WTC11 (cell line): ENCODE measurements around the gene MMP17. TPM values are rescaled to one million over a fixed set of nuclear protein-coding genes. Genes with fewer than 3 reads are reported as not detected.
A peak's percentile ranks its signal among the peaks of the same experiment; 100 is the strongest.

Experiments
- ATAC-seq: fragments of 200-7000 bp; cut with Tn5 transposase; 2 replicates; pipeline ENCODE4 v1.10.0; 2021; ENCODE audit warnings: mild to moderate bottlenecking, moderate library complexity
- CTCF ChIA-PET: fragments of 300-600 bp; sonication (Branson Sonifier 250); formaldehyde crosslinking; loops from one replicate; lab custom pipeline; 2021; ENCODE audit warnings: antibody characterized with exemption; lab: Charles Lee
- POLR2A ChIA-PET: fragments of 350-600 bp; sonication (Branson Sonifier 250); formaldehyde crosslinking; loops from one replicate; lab custom pipeline; 2021; ENCODE audit warnings: antibody characterized with exemption; lab: Charles Lee
- DNase-seq: peaks from one replicate; pipeline ENCODE4 v3.0.0; 2021; ENCODE audit warnings: low spot score
- H3K27ac Mint-ChIP-seq: 2 replicates; pipeline ENCODE4 v1.8.0; 2021; ENCODE audit warnings: mixed read lengths
- H3K27me3 Mint-ChIP-seq: 2 replicates; pipeline ENCODE4 v1.8.0; 2021; ENCODE audit warnings: low read depth, mild to moderate bottlenecking, moderate library complexity, mixed read lengths
- H3K36me3 Mint-ChIP-seq: 2 replicates; pipeline ENCODE4 v1.8.0; 2021; ENCODE audit warnings: mixed read lengths
- H3K4me1 Mint-ChIP-seq: 2 replicates; pipeline ENCODE4 v1.8.0; 2022; ENCODE audit warnings: mixed read lengths
- H3K4me3 Mint-ChIP-seq: 2 replicates; pipeline ENCODE4 v1.8.0; 2021; ENCODE audit warnings: mild to moderate bottlenecking, moderate library complexity, mixed read lengths
- H3K9me3 Mint-ChIP-seq: 2 replicates; pipeline ENCODE4 v1.8.0; 2021; ENCODE audit warnings: mixed read lengths
- ATF6 ChIP-seq: sonication (generic); formaldehyde crosslinking; IDR thresholded peaks from 2 replicates; pipeline ENCODE4 v1.8.1; 2023; ENCODE audit warnings: mild to moderate bottlenecking, missing genetic modification reagents
- CREB1 ChIP-seq: sonication (generic); formaldehyde crosslinking; IDR thresholded peaks from 2 replicates; pipeline ENCODE4 v1.8.0; 2023; ENCODE audit warnings: mild to moderate bottlenecking, missing genetic modification reagents
- CREM ChIP-seq: sonication (generic); formaldehyde crosslinking; IDR thresholded peaks from 2 replicates; pipeline ENCODE4 v1.8.1; 2022; ENCODE audit warnings: mild to moderate bottlenecking, missing genetic modification reagents, moderate library complexity
- E2F1 ChIP-seq: sonication (generic); formaldehyde crosslinking; IDR thresholded peaks from 2 replicates; pipeline ENCODE4 v1.8.0; 2022; ENCODE audit warnings: mild to moderate bottlenecking, missing genetic modification reagents
- ERG ChIP-seq: fragments of 250-450 bp; sonication (Bioruptor Pico); IDR thresholded peaks from 2 replicates; pipeline ENCODE4 v1.8.0; 2021; ENCODE audit warnings: mild to moderate bottlenecking
- ESRRA ChIP-seq: sonication (generic); formaldehyde crosslinking; IDR thresholded peaks from 2 replicates; pipeline ENCODE4 v1.8.1; 2022; ENCODE audit warnings: mild to moderate bottlenecking, missing genetic modification reagents, borderline replicate concordance
- GRHL2 ChIP-seq: fragments of 250-450 bp; sonication (Bioruptor Pico); IDR thresholded peaks from 2 replicates; pipeline ENCODE4 v1.8.0; 2022; ENCODE audit warnings: mild to moderate bottlenecking, moderate library complexity; ENCODE audit not compliant: insufficient replicate concordance, severe bottlenecking
- NR2C2 ChIP-seq: sonication (generic); formaldehyde crosslinking; IDR thresholded peaks from 2 replicates; pipeline ENCODE4 v1.8.0; 2022; ENCODE audit warnings: mild to moderate bottlenecking, missing genetic modification reagents
- OVOL2 ChIP-seq: fragments of 250-450 bp; sonication (Bioruptor Pico); IDR thresholded peaks from 2 replicates; pipeline ENCODE4 v1.9.0; 2021; ENCODE audit warnings: mild to moderate bottlenecking, borderline replicate concordance
- PRDM15 ChIP-seq: sonication (generic); formaldehyde crosslinking; IDR thresholded peaks from 2 replicates; pipeline ENCODE4 v1.8.0; 2022; ENCODE audit warnings: missing genetic modification reagents
- PREB ChIP-seq: sonication (generic); formaldehyde crosslinking; IDR thresholded peaks from 2 replicates; pipeline ENCODE4 v1.8.1; 2022; ENCODE audit warnings: mild to moderate bottlenecking, missing genetic modification reagents, moderate library complexity, borderline replicate concordance
- RELA ChIP-seq: sonication (generic); formaldehyde crosslinking; IDR thresholded peaks from 2 replicates; pipeline ENCODE4 v1.8.1; 2022; ENCODE audit warnings: missing genetic modification reagents, mild to moderate bottlenecking, borderline replicate concordance
- TEAD1 ChIP-seq: sonication (generic); formaldehyde crosslinking; IDR thresholded peaks from 2 replicates; pipeline ENCODE4 v1.8.0; 2022; ENCODE audit warnings: mild to moderate bottlenecking, missing genetic modification reagents
- ZBTB21 ChIP-seq: sonication (generic); formaldehyde crosslinking; IDR thresholded peaks from 2 replicates; pipeline ENCODE4 v1.8.1; 2023; ENCODE audit warnings: mild to moderate bottlenecking, missing genetic modification reagents, borderline replicate concordance
- ZNF232 ChIP-seq: sonication (generic); formaldehyde crosslinking; IDR thresholded peaks from 2 replicates; pipeline ENCODE4 v1.8.0; 2022; ENCODE audit warnings: mild to moderate bottlenecking, missing genetic modification reagents
- ZNF263 ChIP-seq: sonication (generic); formaldehyde crosslinking; IDR thresholded peaks from 2 replicates; pipeline ENCODE4 v1.8.1; 2022; ENCODE audit warnings: low read depth, mild to moderate bottlenecking, moderate library complexity, missing genetic modification reagents
- ZNF416 ChIP-seq: fragments of 250-450 bp; sonication (Bioruptor Pico); IDR thresholded peaks from 2 replicates; pipeline ENCODE4 v1.9.0; 2021; ENCODE audit warnings: mild to moderate bottlenecking, inconsistent platforms
- total RNA-seq: library from RNA; stranded (reverse); gene quantifications from 3 replicates; pipeline ENCODE4 v1.2.3, GENCODE V29; 2021
- TF ChIP-seq, protein P1 (sequence below): fragments of 200-600 bp; IDR thresholded peaks from 2 replicates; pipeline ENCODE4 v1.8.0; 2022; ENCODE audit warnings: antibody characterized with exemption

Gene MMP17
- total RNA-seq, 1 experiment from 2014 or later = 67.1 TPM

DNA sequence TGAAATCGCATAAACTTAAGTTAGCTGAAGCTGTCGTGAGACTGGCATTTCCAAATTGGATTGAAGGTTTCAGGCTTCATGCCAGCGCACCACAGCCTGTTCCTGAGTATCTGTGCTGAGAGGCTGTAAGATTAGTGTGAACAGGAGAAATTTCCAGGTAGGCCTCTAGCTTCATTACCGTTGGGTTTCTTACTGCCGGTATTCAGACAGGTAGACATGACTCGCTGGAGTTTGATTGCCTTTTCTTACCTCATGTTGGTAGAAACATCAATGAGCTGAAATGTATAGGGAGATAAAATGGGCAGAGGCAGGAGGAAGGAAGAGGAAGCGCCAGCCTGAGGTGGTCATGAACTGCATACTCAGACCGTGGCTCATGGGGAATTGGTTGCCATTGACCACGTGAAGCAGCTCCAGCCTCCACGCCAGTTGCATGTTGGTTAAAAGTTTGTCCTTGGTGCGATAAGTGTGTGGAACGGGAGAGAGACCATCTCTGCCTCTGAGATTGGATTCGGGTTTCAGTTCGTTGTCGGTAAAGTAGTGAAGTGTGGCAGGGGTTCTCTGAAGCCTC lies 42.3 kb upstream of the MMP17 start (continued):
- TF ChIP-seq PRDM15 (CRISPR knock-in tag) (no peak), E2F1 (no peak), PREB (CRISPR knock-in tag) (no peak), ESRRA (CRISPR knock-in tag) (no peak), NR2C2 (CRISPR knock-in tag) (no peak), ZBTB21 (CRISPR knock-in tag) (no peak), ERG (CRISPR knock-in tag) (no peak), CREM (CRISPR knock-in tag) (no peak)

DNA sequence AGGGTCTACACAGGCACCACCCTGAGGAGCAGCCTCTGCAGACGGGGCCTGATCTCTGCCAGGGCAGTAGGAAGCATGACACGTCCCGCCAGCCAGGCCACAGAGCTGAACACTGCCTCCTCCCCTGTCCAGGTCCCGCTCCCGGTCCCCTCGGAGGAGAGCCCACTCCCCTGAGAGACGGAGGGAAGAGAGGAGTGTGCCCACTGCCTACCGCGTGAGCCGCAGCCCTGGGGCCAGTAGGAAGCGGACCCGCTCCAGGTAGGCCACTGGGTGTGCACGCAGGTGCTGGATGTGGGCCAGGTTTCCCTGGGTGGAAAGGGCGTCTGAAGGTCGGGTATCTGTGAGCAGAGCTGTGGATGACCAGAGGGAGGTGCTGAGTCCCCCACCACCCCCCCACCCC lies 41.9 kb upstream of the MMP17 start:
- ChIA-PET POLR2A (interaction anchor here (0.6 kb wide), 1 partner anchor 25 kb away, joined by 3 read pairs; no protein-coding TSS in a partner anchor), CTCF (interaction anchor here (1.6 kb wide), 1 partner anchor 31 kb away, joined by 4 read pairs; no protein-coding TSS in a partner anchor)
- Mint-ChIP-seq H3K9me3 (peaks cover 5% of the 10 kb centered on the region), H3K27me3 (no peaks in the 10 kb centered on the region), H3K27ac (peak overlapping the region; percentile 84), H3K4me1 (peaks cover 28% of the 10 kb centered on the region), H3K4me3 (no peak overlapping the region), H3K36me3 (peaks cover 53% of the 10 kb centered on the region)
- ATAC-seq (no peak), DNase-seq (no peak)
- TF ChIP-seq OVOL2 (CRISPR knock-in tag) = no peak
- no peak for TF ChIP-seq GRHL2
- TF ChIP-seq ATF6 (CRISPR knock-in tag) = no peak
- no peak for TF ChIP-seq TEAD1 (CRISPR knock-in tag)
- no peak for TF ChIP-seq RELA
- TF ChIP-seq CREB1 (CRISPR knock-in tag) = no peak
- TF ChIP-seq ZNF263 (CRISPR knock-in tag) = no peak
- TF ChIP-seq ZNF232 (CRISPR knock-in tag) = no peak
- TF ChIP-seq, protein P1, sequence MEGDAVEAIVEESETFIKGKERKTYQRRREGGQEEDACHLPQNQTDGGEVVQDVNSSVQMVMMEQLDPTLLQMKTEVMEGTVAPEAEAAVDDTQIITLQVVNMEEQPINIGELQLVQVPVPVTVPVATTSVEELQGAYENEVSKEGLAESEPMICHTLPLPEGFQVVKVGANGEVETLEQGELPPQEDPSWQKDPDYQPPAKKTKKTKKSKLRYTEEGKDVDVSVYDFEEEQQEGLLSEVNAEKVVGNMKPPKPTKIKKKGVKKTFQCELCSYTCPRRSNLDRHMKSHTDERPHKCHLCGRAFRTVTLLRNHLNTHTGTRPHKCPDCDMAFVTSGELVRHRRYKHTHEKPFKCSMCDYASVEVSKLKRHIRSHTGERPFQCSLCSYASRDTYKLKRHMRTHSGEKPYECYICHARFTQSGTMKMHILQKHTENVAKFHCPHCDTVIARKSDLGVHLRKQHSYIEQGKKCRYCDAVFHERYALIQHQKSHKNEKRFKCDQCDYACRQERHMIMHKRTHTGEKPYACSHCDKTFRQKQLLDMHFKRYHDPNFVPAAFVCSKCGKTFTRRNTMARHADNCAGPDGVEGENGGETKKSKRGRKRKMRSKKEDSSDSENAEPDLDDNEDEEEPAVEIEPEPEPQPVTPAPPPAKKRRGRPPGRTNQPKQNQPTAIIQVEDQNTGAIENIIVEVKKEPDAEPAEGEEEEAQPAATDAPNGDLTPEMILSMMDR = no peak
- no peak for TF ChIP-seq ZNF416 (CRISPR knock-in tag)
